GM19438 (cell line): ENCODE measurements around the gene LMX1B.
"Not testable (repeated sequence)": the region's sequence is repeated elsewhere in the genome, so short reads cannot be mapped to it uniquely, and the experiment has no call there.

Source experiments
- ATAC-seq: cut with Tn5 transposase; IDR thresholded peaks from one replicate; pipeline ENCODE4 v1.9.1; 2021; ENCODE audit warnings: low read depth; ENCODE audit not compliant: unreplicated experiment

Gene LMX1B

DNA sequence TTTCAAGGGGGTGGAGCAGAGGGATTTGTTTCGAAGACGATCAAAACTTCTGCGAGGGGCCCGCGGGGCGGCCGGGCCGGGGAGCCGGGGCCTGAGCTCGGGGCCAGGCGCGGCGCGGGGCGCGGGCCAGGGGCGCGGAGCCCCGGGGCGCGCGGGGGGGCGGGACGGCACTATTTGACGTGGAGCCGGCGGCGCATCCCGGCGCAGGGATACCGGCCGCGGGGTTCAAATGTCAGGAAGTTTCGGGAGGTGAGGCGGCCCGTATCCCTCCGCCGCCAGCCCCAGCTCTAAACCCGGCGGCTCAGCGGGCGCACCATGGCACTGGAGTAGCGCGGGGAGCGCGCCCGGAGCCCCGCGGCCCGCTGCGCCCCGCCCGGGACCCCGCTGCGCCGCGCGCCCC lies at the start of gene LMX1B:
Gene LMX1B (plus strand): TSS at position 278 of the 400 bp plus-strand sequence. CDS start 522 bp downstream, outside the sequence.
- no peak for ATAC-seq

DNA sequence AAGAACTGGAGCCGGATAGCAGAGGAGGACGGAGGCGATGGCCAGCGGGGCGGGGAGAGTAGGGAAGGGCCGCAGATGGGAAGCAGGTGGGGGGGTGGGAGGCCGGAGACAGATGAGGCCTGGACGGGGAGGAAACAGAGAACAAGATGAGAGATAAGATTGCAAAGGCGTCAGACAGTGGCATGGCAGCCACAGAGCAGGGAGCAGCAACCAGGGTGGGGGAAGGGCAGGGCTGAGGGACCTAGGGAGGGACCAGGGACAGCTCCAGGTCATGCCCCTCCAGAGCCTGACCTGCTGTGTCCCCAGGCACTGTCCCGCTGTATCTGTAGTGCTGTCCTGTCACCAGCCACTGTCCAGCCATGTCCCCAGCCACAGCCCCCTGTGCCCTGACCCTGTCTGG lies 49.6 kb upstream of the LMX1B start:
- no peak for ATAC-seq

DNA sequence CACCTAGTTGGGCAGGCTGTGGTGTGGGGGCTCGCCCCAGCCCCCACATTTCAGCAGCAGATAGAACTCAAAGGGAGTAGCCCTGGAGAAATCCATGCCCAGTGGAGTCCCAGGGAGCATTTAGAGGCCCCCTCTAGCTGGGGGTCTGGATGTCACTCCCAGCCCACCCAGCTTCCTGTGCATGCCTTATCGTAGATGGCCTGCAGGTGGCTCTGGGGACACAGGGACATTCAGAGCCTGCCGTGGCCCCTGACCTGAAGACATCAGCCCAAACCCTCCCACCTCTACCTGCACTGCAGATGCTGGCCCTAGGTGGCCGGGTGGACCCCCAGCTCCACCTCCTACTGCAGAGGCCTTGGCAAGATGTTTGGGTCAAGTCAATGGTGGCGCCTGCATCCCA lies 49.0 kb upstream of the LMX1B start:
- no peak for ATAC-seq

DNA sequence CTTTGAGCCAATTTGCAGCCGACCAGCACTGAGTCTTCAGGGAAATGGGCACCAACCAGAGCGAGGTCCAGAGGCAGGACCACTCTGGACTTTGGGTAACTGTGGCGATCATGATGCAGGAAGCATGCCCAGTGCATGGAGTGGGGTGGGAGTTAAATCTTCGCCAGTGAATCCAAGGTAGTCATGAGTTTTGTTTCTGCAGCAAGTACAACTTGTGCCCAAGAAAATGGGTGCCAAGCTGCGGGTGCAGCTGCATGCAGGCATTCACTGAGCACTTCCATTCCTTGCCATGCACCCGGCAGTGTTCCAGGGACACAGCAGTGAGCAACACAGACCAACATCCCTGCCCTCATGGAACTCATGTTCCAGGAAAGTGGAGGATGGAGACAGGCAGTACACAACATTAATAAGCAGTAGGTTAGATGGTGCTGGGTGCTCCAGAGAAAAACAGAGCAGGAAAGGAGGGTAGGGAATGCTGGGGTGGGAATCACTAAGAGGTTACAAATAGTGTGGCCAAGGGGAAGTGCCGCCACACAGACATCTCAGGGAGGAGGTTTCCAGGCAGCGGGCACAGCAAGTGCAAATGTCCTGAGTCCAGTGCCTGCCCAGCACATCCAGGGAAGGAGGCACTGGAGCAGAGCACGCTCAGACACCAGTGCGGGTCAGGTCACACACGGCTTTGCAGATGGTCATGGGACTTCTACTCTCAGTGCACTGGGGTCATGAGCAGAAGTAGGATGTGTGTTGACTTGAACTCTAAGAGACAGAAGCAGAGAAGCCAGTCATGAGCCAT lies 48.2 kb upstream of the LMX1B start:
- ATAC-seq: no peak

DNA sequence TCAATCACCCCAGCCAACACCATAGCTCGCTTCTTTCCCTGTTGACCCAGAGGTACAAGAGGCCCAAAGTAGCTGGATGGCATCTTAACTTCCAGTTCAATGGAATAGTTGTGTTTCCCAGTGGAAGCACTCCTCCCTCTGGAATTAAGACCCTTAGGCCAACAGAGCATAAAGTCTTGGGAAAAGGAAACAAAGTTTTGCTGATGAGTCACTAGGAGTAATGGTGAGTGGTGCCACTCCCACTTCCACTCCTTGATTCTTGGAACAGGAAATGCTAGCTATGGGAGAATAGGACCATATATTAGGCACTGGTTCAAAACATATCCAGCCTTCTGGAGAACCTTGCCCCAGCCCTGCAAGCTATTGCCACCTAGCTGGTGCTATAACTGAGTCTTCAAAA lies 44.7 kb upstream of the LMX1B start:
- ATAC-seq: no peak

DNA sequence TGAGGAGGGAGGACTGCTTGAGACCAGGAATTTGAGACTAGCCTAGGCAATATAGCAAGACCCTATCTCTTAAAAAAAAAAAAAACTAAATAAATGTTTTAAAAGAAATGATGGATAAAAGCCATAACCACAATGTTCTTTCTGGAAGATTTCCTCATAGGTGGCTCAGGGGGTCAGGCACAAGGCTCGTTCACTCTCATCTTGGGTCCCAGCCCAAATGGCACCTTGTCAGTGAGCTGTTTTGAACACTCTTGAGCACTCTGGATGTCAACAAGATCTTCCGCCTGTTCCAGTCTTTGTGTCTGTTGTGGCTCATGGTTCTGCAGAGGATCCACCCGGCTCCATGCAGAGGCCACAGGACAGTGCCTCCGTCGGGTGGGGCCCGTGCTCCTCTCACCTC lies 35.7 kb upstream of the LMX1B start:
- no peak for ATAC-seq

DNA sequence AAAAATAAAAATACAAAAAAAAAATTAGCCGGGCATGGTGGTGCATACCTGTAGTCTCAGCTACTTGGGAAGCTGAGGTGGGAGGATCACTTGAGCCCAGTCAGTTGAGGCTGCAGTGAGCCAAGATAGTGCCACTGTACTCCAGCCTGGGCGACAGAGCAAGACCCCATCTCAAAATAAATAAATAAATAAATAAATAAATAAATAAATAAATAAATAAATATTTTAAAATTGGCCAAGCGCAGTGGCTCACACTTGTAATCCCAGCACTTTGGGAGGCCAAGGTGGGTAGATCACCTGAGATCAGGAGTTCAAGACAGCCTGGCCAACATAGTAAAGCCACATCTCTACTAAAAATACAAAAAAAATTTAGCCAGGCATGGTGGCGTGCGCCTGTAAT lies 33.4 kb upstream of the LMX1B start:
- ATAC-seq: not testable (repeated sequence)

DNA sequence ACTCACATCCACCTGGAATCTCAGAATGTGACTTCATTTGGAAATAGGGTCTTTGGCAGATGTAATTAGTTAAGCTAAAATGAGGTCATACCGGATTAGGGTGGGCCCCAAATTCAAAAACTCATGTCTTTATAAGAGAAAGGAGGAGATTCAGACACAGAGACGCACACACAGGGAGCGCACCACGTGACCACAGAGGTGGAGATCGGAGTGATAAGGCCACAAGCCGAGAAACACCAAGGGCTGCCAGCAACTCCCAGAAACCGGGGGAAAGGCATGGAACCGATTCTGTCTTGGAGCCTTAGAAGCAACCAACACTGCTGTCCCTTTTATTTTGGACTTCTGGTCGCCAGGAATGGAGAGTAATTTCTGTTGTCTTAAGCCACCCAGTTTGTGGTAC lies 31.8 kb upstream of the LMX1B start:
- no peak for ATAC-seq

DNA sequence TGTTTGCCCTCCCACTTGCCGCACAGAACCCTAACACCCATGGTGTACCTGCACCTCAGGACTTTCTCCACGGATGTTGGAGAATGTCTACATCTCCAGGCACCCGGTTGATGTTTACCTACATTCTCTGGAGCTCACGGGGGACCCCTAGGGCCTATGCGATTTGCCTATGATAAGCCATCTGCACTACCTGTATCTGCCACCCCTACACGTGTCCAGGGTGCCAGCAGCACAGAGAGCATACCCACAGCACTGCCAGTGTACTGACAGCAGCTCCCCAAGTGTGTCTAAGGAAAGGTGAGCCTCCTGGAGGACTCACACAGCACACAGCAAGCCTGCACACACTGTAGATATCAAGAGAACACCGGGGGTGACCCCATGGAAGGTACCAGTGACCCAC lies 31.3 kb upstream of the LMX1B start:
- ATAC-seq: no peak

DNA sequence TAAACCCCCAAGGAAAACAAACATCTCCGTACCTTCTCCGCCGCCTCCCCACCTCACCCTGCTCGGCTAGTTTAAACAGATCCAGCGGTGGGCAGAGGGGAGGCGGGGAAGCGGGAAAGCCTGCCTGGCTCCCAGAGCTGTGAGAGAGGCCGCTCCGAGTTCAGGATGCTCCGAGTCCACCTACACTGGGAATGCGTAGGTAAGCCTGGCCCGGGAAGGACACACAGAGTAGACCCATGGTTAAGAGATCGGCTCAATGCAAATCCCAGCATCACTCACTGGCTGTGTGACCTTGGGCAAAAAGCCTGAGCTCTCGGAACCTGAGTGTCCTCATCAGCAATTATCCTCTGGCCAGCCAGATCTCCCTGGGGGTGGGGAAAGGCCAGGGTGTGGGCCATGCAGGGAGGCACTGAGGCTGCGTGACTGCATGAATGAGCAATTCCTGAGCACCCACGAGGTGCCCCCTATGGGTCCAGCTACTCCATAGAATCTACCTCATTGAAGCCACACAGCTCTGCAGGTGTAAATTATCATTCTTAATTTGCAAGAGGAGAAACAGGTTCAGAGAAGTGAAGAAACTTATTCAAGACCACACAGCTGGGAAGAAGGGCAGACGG lies 30.5 kb upstream of the LMX1B start:
- ATAC-seq: no peak

DNA sequence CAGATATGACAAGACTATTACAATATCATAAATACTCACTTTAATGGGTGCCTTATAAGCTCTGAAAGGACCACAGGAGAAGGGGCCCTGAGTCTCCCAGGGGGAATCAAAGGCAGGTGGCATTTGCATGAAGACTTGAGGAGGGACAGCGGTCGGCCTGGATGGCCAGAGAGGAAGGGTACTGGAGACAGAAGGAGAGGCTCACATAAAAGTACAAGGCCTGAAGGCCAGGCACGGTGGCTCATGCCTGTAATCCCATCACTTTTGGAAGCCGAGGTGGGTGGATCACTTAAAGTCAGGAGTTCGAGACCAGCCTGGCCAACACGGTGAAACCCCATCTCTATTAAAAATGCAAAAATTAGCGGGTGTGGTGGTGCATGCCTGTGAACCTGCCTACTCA lies 29.1 kb upstream of the LMX1B start:
- no peak for ATAC-seq

DNA sequence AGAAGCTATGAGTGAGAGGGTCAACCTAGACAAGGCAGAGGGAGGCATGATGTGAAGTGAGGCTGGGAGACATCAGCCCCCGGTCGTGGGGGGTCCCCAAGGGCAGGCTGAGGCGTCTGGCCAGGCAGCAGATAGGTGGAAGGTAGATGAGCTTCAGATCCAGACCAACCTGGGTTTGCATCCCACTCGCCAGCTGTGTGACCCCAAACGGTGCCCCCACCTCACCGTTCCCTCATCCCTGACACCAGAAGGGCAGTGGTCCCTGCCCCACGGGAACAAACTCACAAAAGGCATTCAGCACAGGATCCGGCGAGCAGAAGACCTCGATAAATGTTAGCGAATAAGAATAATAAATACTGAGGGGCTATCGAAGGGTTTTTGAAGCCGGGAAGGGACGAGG lies 27.5 kb upstream of the LMX1B start:
- ATAC-seq: no peak

DNA sequence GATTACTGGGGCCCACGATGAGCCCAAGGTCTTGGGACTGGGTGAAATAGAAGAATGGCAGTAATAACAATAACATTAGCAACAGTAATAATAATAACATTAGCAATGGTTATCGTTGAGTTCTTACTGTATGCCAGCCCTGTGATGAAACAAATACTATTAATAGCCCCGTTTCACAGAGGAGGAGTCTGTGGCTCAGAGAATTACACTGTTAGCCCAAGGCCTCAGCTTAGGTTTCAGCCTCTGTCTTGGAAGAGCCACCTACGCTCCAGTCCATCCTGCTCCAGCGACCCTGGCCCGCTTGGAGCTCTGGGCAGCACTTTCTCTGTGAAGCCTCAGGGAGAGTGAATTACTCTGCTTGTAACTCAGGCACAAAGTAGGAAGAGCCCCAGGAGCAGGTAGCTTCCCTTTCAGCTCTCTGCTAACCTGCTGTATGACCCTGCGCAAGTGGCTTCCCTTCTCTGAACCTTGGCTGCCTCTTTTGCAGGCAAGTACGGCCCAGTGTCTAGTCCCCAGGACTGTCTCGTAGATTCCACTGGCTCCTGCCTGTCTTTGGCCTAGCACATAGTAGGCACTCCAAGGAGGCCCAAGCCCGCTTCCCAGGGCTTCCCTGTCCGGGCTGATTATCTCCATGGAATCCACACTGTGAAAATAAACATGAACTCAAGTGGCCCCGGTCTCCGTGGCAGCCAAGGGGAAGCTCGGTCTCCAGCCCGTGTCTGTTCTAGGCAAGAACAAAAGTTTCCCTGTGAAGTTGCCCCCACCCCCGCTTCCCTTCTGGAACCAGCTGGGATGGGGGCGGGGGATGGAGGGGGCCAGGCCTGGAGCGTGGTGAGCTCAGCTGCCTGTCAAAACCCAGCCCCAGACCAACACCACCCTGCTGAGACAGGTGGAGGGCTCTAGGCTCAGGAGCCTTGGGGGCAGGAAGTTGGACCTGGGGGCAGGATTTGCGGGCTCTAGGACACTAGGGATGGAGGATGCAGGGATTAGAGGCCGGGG lies 26.2 kb upstream of the LMX1B start:
- ATAC-seq: no peak

DNA sequence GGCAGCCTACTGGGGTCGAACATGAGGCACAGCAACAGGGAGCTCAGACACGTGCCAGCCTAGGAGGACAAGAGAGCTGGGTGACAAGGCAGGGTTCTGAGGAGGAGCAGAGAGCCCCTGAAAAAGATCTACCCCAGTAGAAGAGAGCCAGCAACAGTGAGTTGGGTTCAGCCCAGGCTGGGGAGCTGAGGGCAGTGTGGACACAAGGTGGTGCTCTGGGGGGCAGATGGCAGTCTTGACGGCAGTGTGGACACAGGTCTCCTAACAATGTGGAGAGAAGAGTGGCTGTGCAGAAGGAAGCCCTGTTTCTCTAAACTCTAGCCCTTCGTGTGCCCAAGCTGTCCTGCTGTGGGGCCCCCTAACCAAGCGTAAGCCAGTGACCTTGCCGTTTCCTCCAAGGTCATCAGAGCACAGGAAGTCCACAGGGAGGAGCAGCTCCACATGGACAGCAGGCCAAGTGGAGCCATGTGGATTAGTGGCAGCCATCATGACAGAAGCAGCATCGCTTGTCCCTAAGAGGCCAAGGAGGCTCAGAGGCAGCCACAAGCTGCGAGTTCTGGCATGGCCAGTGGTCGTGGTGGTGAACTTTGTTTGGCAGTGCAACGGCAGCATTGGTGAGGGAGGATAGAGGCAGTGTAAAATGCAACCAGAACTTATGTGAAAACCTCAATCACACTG lies 25.1 kb upstream of the LMX1B start:
- ATAC-seq: no peak

DNA sequence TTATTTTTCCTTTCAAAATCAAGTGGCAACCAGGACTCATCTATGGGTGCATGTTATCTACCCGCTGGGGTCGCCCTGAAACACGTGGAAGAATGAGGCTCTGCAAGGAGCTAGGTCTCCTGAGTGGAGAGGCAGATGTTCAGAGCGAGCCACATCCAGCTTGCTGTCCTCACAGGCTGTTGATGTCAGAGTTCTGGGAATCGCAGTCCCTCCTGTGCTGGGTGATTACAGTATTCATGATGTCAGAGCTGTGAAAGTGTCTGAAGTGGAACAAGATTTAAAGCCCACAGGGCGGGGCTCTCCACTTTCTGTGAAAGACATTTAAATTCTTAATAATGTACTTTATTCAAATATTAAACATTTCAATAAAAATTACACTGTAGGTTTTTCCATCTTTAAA lies 24.4 kb upstream of the LMX1B start:
- no peak for ATAC-seq

DNA sequence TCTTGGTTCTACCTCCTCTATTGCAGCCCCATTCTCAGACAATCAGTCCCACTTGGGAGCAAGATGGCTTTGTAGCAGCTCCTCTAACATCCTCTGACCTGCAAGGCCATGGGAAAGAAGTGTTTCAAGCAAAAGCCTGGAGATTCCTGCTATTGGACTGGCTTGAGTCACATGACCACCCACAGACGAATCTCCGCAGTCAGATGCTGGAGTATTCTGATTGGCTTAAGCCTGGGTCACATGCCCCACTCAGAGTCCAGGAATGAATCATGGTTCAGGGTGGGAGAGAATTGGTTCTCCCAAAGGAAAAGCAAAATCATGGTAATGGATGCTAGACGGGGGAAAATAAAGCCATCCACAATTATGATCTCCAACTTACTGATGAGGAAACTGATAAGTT lies 22.6 kb upstream of the LMX1B start:
- no peak for ATAC-seq

DNA sequence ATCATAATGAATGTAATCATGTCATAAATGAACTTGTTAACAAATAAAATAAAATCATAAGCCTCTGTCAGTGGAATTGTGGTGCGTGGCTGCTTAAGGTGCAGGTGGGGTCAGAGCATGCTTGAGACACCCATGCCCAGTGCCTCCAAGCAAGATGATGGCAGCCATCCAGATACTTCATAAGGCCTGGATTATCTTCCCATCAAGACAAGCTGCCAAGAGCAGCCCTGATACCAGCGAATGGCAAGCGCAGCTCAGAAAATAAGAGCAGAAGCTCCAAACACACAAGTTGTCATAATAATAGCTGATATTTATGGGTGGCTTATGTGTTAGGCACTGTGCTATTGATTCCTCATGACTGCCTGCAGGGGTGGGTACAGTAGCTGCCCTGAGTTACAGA lies 21.8 kb upstream of the LMX1B start:
- no peak for ATAC-seq

DNA sequence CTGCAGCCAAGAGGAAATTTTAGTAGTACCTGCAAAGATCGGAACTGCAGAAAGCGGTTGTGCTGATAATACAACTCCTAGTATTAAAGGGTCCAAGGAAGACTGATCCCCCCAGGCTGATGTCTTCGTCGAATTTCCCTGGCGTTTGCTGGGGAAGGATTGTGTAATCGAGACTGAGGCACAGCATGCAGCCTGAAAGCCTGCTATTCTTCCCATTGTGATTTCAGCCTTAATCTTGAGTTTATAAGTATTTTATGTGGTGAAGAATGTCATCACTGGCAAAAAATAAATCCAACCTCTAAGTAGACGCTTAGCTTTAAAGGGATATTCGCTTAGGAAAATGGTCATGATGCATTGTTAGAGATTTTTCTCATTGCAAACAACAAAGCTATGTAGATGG lies 21.3 kb upstream of the LMX1B start:
- ATAC-seq: no peak

DNA sequence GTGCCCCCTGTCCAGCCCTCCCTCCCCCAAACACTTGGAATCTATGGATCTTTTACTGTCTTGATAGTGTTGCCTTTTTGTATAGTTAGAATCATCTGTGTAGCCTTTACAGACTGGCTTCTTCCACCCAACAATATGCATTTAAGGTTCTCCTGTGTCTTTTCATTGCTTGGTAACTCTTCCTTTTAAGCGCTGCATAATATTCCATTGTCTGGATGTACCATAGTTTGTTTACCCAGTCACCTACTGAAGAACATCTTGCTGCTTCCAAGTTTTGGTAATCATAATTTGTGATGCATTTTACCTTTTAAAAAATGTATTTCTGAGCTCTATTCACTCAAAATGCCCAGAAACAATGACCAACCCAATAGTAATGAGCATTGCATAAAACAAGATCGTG lies 17.7 kb upstream of the LMX1B start:
- ATAC-seq: no peak

DNA sequence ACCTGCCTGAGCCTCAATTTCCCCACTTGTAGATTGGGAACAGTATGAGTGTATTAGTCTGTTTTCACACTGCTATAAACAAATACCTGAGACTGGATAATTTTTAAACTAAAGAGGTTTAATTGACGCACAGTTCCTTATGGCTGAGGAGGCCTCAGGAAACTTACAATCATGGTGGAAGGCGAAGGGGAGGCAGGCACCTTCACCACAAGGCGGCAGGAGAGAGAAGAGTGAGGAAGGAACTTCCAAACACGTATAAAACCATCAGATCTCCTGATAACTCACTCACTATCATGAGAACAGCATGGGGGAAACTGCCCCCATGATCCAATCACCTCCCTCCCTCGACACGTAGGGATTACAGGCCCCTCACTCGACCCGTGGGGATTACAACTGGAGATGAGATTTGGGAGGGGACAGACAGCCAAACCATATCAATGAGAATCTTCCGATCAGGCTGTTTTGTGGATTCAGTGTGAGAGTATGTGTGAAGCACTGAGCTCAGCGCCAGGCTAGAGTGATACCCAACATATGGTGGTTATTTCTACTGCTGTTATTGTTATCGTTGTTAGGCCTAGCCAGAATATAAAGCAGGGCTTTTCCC lies 14.6 kb upstream of the LMX1B start:
- ATAC-seq: no peak
